ENCODE data around the gene RNF8.
A peak's percentile ranks its signal among the peaks of the same experiment; 100 is the strongest.
"Not testable (repeated sequence)": the region's sequence is repeated elsewhere in the genome, so short reads cannot be mapped to it uniquely, and the experiment has no call there.

Gene RNF8, protein sequence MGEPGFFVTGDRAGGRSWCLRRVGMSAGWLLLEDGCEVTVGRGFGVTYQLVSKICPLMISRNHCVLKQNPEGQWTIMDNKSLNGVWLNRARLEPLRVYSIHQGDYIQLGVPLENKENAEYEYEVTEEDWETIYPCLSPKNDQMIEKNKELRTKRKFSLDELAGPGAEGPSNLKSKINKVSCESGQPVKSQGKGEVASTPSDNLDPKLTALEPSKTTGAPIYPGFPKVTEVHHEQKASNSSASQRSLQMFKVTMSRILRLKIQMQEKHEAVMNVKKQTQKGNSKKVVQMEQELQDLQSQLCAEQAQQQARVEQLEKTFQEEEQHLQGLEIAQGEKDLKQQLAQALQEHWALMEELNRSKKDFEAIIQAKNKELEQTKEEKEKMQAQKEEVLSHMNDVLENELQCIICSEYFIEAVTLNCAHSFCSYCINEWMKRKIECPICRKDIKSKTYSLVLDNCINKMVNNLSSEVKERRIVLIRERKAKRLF

DNA sequence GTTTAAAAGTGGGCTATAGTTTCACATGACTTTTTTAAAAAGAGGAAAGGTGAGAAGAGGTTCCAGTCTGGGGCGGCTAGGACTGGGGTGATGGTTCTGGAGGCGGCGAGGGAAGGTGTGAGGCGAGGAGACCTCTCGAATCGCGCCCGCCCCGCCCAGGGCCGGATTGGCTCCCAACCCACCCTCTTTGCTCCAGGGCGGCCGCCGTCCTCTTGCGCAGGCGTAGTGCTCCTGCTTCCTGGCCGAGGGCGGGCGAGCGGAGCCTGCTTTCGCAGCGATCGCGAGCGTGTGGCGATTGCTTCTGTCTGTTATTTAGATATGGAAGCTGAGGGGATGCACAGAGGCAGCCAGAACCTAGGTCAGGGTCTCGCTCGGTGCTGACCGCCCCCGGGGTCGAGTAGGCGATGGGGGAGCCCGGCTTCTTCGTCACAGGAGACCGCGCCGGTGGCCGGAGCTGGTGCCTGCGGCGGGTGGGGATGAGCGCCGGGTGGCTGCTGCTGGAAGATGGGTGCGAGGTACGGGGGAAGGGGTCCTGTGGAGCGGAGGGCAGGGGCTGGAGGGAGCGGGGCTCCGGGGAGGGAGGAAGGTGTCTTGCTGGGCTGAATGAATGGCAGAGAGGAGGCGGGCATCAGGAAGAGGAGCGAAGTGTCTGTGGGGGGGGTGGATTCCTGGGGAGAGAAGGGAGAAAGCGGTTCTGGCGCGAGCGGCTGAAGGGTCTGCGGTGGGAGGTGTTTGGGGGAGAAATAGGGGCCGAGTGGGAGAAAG lies at the start of gene RNF8:
Gene RNF8 (plus strand): TSS at position 223 of the 765 bp plus-strand sequence. CDS start 182 bp downstream, at position 405.
- peak; percentile 88 for DNase-seq

DNA sequence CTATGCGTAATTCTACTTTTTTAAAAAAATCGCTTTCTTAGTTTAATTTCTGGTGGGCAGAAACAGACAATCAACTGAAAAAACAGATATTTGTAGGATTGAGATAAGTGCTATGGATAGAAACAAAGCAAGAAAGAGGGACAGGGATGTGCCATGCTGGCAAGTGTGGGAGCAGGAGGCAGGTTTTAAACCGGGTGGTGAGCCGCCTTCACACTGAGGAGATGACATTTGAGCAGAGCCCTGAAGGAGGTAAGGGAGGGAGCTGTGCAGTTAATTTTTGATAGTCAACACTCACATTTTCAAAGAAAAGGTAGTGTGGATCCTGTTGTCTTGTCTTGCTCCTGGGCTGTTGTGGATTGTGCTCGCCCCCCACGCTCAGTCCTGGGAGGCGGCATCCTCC lies 49.0 kb upstream of the RNF8 start:
- no peak for DNase-seq

- DNase-seq, result no peak
These were observed 47.9 kb upstream of the RNF8 start for GRCh38 chr6:37305841-37306425.

GRCh38 chr6:37306624-37307222 lies 47.1 kb upstream of the RNF8 start:
- DNase-seq, result no peak

DNA sequence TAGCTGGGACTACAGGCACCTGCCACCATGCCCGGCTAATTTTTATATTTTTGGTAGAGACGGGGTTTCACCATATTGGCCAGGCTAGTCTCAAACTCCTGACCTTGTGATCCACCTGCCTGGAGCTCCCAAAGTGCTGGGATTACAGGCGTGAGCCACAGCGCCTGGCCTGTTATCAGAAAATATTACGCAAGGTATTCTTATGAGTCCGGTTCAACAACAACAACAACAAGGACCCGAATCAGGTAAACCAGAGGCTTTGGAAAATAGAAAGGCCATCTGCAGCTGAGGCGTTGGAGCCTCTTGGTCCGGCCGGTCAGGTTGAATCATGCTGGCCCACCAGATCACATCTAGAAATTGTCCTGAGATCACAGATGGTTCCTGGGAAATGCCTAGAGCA lies 46.3 kb upstream of the RNF8 start:
- DNase-seq, result not testable (repeated sequence)

DNA sequence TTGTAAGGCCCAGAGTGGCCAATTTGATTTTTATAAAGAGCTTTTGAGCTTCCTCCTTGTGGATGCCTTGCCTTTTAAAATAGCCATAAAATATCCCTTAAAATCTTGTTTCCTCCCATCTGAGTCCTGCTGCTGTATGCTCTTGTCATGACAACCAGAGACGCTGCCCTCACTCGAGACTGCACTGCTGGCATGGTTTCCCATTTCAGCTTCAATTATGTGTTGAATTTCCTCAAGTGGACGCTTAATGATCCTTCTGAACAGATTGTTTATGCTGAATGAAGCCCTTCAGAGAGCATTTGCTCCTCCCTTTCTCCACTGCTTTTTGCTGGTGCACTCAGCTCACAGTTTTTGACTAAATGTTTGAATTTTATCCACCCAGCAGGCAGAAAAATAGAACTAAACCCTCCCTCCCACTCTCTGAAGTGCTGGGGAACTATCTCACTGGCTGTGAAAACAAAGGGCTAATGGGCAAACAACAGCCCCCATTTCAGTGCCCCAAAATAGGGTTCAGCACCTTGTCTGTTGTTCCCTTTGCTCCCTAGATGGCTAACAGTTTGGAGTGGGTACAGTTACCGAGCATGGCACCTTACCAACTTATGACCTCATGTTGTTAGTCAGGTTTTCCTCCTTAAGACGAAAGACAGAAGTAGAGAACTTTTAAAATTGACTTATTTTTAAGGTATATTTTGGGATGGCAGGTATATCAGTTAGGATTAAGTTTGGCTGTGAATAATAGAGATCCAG lies 45.5 kb upstream of the RNF8 start:
- DNase-seq, result no peak

DNA sequence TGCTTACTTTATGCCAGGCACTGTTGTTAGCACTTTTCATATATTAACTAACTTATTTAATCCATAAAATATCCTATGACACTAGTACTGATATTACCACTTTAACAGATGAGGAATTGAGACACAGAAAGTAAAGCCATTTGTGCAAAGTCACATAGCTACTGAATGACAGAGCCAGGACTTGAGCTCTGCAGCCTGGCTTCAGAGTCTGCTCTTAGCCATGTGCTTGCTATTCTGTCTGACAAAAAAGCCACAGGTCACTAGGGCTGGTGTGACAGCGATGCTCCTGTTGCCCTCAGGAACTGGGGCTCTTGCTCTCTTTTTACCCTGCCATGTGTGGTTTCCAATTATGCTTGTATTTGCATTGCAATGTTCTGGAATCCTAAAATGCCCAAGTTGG lies 44.7 kb upstream of the RNF8 start:
- DNase-seq, result no peak

GRCh38 chr6:37309692-37310091 lies 44.1 kb upstream of the RNF8 start:
- DNase-seq, result no peak

DNA sequence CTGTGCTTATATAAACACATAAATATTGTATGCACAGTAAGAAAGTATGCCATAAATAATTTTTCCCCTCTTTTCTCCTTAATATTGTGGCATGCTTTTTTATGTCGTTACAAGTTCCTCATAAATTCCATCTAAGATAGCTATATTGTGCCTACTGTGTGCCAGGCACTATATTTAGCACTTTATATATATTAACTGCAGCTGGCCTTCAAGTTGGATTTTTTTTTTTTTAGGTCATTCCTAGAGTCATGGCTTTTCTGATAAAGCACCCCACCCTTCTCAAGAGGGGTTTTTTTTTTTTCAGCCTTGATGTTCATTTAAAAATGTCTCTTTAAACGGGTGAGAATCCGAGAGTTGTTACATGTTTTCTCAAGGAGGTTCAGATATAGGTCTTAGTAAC lies 42.8 kb upstream of the RNF8 start:
- DNase-seq, result no peak

DNA sequence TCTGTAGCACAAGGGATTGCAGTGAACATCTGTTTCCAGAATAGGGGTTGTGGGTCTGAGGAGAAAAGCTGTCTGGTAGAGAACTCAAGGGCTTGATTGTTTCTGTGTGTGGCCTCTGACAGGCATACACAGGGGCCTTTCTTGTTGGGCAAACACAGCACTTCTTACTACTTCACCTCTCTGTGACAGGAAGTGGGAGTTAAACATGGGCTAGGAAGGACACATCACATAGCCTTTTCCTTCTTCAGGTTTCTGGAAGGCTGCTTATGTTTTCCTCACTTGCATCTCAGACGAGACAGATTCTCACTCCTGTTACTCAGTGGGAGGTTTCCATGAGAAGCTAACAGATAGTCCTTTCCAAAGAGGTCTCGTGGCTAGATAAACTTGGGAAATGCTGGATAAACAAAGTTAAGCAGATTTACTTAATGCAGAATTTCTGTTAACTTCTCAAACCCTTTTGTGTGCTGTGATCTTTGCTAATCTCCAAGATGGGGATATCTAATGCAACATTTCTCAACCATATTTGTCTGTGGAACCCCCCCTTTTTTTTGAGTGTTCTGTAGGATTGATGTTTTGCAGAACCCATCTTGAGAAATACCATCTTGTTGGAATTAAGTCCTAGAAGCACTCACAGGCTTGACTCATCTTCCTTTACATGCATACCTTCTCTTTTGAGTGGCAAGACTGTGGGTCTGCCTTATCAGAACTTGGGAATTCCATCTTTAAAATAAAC lies 41.9 kb upstream of the RNF8 start:
- no peak for DNase-seq

- no peak for DNase-seq
These were observed 39.9 kb upstream of the RNF8 start for GRCh38 chr6:37313723-37314486.

- peak; percentile 31 for DNase-seq
These were observed 39.2 kb upstream of the RNF8 start for GRCh38 chr6:37314487-37315156.

GRCh38 chr6:37315157-37315515 lies 38.6 kb upstream of the RNF8 start:
- no peak for DNase-seq

DNA sequence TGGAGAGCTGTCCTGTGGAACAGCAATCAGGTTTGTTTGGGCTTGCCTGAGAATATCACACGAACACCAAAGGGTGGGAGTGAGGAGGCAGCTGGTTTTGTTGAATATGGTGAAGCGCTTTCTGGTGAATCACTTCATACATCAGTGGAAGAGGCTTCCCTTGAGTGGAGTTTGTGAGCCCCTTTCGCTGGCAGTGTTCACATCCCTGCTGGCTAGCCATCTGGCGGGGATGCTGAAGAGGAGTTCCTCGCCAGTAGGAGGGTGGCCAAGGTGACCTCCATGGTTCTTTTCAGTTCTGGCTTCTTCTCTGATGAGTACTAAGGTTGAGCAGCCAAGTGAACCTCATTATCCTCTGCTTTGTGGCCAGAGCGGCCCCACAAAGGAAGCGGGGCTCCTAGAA lies 37.7 kb upstream of the RNF8 start:
- no peak for DNase-seq

DNA sequence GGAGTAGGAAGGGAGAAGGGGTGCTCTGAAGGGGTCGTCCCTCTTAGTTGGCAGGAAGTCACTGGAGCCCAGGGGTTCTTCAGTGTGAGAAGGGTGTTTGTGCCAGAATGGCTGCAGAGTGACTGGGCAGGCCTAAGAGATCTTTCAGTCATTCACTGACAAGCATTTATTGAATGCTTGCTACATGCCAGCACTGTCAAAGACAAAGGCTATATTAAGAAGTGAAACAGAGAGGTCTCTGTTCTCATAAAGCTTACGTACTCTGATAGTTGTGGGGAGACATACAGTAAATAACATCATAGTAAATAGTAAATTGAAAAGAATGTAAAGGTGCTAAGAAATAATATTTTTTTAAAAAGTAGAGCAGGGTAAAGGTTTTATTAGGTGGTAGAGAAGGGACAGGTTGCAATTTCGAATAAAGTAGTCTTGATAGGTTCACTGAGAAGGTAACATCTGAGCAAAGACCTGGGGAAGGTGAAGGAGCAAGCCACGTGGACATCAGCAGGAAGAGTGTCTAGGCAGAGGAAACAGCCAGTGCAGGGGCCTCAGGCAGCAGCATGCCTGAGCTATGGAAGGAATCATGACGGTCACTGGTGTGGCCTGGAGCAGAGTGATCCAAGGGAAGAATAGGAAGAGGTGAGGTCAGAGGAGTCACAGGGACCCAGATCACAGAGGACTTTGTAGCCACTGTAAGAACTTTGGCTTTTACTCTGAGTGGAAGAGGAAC lies 36.3 kb upstream of the RNF8 start:
- no peak for DNase-seq

DNA sequence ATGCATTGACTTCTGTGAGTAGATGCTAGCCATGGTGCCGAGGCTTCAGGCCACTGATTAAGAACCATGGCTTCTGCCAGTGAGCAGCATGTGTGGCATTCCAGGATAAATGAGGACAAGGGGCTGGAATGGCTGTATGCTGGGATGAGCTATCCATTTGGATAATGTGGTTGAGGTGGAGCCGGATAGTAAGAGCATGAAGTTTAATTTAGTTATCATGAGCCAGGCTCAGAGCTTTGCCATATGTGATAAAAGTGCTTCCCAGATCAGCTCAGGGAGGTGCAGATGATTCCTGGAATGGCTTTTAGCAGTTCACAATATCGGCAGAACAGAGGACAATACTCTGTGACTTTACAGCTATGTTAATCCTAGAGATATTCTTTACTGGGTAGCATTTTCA lies 34.6 kb upstream of the RNF8 start:
- DNase-seq, result no peak

DNA sequence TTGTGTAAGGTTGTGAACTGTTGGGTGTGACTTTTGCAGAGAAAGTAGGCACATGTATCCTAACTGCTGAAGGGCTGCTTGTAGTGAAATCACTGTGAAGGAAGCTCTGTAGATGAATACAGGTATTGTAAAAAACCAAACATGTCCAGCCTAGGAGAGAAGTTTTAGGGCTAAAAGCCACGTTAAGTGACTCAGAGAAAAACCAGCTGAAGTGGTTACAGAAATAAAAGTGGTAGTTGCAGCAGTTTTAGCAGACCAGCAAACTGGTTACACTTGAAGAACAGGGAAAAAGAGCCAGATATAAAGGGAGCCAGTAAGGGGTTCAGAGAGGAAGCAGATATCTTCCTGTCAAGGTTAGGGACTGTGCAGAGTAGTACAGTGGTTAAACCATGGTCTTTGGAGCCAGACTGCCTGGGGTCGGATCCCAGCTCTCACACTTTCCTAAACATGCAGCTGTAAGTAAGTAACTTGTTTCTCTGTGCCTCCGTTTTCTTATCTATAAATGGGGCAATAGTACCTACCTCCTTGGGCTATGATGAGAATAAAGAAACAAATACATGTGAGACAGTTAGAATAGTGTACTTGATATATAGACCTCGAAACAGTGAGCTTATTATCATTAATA lies 33.8 kb upstream of the RNF8 start:
- DNase-seq, result no peak

- DNase-seq, result no peak
These were observed 33.1 kb upstream of the RNF8 start for GRCh38 chr6:37320646-37321045.

- no peak for DNase-seq
These were observed 32.7 kb upstream of the RNF8 start for GRCh38 chr6:37321101-37321500.

Data from CD4-positive, alpha-beta T cell treated with Interleukin-4 for 4 hours (primary cell).